T47D (cell line): ENCODE measurements around the gene ADAMTS17.

ENCODE experiments used
- DNase-seq, 2 experiments: peaks; one replicate each; pipeline versions ENCODE4 v3.0.0 to v3.0.0-alpha.2; 2011 to 2012; ENCODE audit warnings: low read depth in 1 of 2, low spot score in 1 of 2
- JUND ChIP-seq: IDR thresholded peaks from 2 replicates; pipeline ENCODE4 v1.6.1; 2012; ENCODE audit warnings: low read depth
- in situ Hi-C: cut with HindIII; loops from 2 replicates; pipeline ENCODE4 v1.10.0; 2016; ENCODE audit warnings: low sequenced_read_pairs, low pct_unique_long_range_greater_than_20kb

The ADAMTS17 gene

DNA sequence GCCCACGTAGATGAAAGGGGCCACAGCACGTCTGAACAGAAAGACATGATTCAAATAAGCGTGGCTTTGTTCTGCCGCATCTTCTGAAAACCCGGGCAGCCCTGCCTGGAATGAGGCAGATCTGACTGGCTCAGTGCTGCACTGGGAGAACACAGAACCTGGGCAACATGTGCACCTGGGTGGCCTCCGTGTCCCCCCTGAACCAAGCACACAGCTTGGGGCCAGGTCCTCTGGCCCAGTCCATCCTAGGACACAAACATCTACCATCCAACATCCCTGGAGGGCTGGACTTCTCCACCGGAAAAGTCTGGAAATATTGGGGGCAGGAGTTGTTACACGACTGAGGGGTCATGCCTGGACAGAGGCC lies 119.4 kb downstream of the ADAMTS17 start:
- DNase-seq, result no peak
- in situ Hi-C loops, result no loop called here
- TF ChIP-seq JUND, result no peak

DNA sequence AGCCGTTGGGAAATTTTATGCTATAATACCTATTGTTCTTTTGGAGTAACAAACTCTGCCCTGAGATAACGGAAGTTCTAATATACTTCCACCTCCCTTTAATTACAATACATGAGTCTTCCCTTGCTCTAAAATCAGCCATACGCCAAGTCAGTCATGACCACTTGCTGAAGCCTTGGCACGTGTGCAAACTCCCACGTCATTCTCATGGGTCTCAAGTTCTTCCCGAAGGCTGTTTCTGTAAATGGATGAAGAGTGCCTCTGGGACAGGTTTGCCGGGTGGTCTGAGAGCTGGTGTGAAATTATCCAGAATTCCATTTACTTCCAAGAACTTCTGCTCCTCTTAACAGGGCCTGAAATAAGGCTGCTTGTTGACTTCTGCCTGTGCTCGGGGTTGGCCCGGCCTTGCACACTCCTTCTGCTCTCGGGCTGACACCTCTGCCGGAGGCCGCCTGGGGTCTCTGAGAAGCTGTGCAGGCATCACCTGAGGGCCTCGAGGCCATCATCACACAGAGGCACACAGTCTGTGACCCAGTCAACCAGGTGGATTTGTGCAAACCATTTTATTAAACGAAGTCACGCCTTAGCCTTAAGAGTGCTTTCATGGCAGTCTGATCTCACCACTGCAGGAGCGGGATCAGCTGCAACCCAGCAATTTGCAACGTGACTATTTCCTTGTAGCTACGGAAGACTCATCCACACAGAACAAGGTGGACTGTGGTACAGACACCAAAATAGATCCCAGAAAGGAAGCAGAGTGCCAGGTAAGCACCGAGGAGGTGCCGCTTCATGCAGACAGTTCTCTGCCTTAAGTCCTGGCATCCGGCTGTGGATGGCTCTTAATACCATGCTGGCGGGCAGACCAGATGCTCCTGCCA lies 120.1 kb downstream of the ADAMTS17 start:
- no peak for TF ChIP-seq JUND

DNA sequence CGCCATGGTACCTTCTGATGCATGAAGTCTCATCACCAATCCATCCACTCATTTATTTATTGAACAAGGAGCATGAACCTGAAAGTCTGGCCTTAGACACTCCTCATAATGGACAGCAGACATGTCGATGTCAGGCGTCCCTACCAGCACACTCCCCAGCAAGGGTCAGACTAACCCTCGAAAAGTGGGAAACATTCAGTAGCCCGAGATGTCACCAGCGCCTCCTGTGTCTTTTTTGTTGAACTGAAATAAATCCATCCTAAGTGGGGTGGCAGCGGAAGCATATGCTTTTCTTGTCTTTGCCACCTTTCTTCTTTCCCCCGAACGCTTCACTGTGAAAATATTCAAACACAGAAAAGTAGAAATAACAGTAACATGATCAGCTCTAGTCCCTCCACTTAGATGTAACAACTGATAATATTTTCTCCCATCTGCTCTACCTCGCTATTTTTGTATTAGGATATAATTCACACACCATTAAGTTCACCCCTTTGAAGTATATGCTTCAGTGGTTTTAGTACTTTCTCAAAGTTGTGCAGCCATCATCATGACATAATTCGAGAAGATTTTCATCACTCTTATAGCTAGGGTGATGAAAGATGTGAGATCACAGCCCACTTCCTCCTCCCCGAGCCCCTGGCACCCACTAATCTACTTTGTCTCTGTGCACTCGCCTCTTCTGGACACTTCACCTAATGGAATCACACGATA lies 121.6 kb downstream of the ADAMTS17 start:
- DNase-seq, result no peak
- TF ChIP-seq JUND, result no peak
- in situ Hi-C loops, result no loop called here

More for the DNA sequence above, 120.1 kb downstream of the ADAMTS17 start:
- in situ Hi-C loops, result no loop called here
- no peak for DNase-seq

DNA sequence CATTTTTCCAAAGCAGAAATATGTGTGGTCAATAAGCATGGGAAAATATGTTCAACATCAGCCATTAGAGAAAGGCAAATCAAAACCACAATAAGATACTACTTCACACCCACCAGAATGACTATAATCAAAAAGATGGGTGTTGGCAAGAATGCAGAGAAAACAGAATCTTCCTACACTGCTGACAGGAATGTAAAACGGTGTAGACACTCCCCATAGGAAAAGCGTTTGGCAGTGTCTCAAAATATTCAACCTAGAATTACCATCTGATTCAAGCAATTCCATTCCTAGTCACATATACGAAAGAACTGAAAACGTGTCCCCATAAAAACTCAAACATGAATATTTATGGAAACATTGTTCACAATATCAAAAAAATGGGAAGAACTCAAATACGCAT lies 123.3 kb downstream of the ADAMTS17 start:
- no peak for DNase-seq
- in situ Hi-C loops, result no loop called here
- TF ChIP-seq JUND, result no peak

DNA sequence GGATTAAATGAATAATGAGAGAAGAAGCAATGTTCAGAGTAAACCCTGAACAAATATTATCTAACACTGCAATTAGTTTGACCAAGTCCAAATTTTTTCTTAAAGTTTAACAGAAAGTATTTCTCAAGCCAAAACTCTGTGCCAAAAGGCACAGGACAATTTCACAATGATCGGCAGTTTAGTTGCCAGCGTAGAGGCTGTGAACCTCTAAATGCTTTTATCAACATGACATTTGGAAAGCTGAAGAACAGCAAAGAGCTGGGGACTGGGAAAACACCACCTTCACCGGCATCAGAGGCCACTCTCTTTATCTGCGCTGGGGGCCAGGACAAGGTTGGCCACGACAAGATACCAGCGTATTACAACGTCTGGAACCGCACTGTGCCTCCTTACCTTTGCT lies 125.6 kb downstream of the ADAMTS17 start:
- in situ Hi-C loops, result no loop called here
- DNase-seq, result no peak
- TF ChIP-seq JUND, result no peak

- in situ Hi-C loops, result no loop called here
- no peak for TF ChIP-seq JUND
- no peak for DNase-seq
Measured at GRCh38 chr15:100215843-100216169, 126.0 kb downstream of the ADAMTS17 start.

DNA sequence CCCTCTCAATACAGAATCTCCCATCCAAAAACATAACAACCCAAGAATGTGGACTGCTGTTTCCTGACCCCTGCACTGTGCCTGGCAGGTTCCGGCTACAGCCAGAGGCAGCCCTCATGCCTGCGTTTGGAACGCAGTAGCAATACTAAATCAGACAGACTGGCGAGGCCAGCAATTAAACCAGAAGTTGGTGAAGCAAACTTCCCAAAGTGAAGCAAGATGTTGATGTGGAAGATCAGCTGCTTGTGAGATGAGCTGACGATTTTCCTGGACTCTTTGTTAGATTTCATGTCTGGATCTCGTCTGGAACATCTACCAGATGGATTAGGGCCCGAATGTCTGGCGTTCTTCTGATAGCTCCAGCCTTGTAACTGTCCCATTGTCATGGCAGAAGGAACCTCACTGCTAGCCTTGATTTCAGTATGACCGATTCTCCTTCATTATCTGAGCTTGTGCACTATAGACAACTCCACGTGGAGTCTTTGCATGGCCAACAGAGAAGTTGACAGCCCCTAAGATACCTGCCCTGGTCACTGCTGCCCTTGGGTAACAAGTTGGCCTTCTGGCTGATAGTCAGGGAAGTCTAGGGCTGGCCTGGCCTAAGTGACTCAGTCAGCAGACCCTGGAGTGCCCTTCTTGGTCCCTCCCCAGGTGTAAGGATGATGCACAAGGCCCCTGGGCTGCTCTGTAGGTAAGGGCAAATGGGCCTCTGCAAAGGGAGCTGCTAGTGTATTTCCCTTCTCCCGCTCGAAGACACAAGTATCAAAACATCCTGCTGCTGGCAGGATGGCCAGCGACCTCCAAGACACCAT lies 126.5 kb downstream of the ADAMTS17 start:
- no peak for TF ChIP-seq JUND
- no peak for DNase-seq
- in situ Hi-C loops, result no loop called here

- TF ChIP-seq JUND, result no peak
- no peak for DNase-seq
- in situ Hi-C loops, result no loop called here
Measured at GRCh38 chr15:100211855-100212850, 129.6 kb downstream of the ADAMTS17 start.

DNA sequence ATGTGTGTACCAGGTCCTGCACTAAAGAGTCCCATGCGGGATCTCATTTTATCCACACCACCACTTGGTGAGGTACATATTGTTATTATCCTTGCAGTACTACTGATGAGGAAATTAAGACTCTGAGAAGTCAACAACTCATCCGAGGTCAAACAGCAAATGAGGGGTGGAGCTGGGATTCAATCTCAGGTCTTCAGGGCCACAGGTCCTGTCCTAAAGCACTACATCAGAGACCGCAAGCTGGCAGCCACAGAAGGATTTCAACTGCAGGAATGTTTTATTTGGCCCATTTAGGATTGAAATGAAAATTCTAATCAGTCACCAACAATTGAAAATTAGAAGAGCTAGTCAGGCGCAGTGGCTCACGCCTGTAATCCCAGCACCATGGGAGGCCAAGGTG lies 131.4 kb downstream of the ADAMTS17 start:
- DNase-seq, result no peak
- in situ Hi-C loops, result no loop called here
- no peak for TF ChIP-seq JUND

DNA sequence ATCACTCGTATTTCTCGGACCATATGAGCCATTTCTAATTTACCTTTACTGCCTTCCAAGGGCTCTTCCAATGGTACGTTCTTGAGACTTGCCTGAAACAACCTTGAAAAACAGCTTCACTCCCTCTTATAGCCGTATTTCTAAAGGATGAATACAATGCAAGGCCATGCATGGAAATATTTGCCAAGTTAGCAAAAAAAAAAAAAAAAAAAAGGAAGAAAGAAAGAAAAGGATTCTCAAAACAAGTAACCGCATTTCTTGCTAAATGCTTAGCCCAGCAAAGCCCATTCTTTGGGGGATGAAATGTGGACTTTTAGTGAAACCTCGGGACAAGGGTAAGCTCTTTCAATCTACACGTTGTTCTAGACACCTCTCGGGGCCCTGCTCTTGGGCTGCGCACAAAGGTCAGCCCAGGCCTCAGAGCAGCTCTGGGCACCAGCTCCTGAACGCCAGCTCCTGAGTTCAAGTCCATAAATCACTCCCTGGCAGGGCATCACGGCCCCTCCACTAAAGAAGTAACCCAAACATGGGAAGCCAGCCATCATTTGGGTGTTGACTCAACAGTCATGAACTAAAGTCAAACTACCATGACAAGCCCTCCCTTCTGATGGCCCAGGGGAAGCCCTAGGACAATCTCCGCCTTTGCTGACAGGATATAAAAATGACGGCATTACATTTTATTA lies 132.7 kb downstream of the ADAMTS17 start:
- in situ Hi-C loops, result no loop called here
- DNase-seq, result no peak
- no peak for TF ChIP-seq JUND

GRCh38 chr15:100207053-100207452 lies 134.7 kb downstream of the ADAMTS17 start:
- in situ Hi-C loops, result no loop called here
- no peak for TF ChIP-seq JUND
- peak in 1 of 2 experiments; percentile 82 for DNase-seq
